Keratinocyte (primary cell): ENCODE data around the gene BBIP1.

Source experiments
- EZH2 ChIP-seq: IDR thresholded peaks from one replicate; pipeline ENCODE4 v1.6.1; 2012; ENCODE audit warnings: inconsistent platforms, mild to moderate bottlenecking, low read length, moderate library complexity
- TF ChIP-seq, protein P1 (sequence below), 3 experiments: IDR thresholded peaks in 1 of 3; conservative IDR thresholded peaks in 1 of 3; optimal IDR thresholded peaks in 1 of 3; 2 replicates in 2 of 3; 3 replicates in 1 of 3; pipeline versions ENCODE3 to v1.5.1; 2011; ENCODE audit warnings: low read length in 3 of 3, mild to moderate bottlenecking in 3 of 3, moderate library complexity in 2 of 3, control low read depth in 1 of 3, inconsistent platforms in 1 of 3; ENCODE audit not compliant: insufficient read depth in 2 of 3; ENCODE audit errors: extremely low read depth in 1 of 3

- TF ChIP-seq, protein P1, sequence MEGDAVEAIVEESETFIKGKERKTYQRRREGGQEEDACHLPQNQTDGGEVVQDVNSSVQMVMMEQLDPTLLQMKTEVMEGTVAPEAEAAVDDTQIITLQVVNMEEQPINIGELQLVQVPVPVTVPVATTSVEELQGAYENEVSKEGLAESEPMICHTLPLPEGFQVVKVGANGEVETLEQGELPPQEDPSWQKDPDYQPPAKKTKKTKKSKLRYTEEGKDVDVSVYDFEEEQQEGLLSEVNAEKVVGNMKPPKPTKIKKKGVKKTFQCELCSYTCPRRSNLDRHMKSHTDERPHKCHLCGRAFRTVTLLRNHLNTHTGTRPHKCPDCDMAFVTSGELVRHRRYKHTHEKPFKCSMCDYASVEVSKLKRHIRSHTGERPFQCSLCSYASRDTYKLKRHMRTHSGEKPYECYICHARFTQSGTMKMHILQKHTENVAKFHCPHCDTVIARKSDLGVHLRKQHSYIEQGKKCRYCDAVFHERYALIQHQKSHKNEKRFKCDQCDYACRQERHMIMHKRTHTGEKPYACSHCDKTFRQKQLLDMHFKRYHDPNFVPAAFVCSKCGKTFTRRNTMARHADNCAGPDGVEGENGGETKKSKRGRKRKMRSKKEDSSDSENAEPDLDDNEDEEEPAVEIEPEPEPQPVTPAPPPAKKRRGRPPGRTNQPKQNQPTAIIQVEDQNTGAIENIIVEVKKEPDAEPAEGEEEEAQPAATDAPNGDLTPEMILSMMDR (optimal IDR thresholded peaks at IDR 0.05 in 1 of 3, IDR thresholded peaks at IDR 0.05 in 1 of 3, conservative IDR thresholded peaks at IDR 0.05 in 1 of 3; ENCODE audit: extremely low read depth in 1 of 3, insufficient read depth in 2 of 3, low read length in 3 of 3), result no peak
- no peak for TF ChIP-seq EZH2
These were observed 48.1 kb downstream of the BBIP1 start for GRCh38 chr10:110870823-110871297.
